GDM1 (cell line): ENCODE data around the gene EFNB1.

ENCODE experiments used
- DNase-seq: peaks from one replicate; lab custom pipeline; 2025; lab: John Stamatoyannopoulos, UW

EFNB1 gene

GRCh38 chrX:68883800-68884199 lies 55.0 kb downstream of the EFNB1 start:
- no peak for DNase-seq

GRCh38 chrX:68889249-68889648 lies 60.4 kb downstream of the EFNB1 start:
- peak; percentile 41 for DNase-seq
